Embryonic facial prominence (tissue), 1 donor: ENCODE data around the gene HOXC10.

Experiments
- DNase-seq: peaks from one replicate; pipeline ENCODE4 v3.0.0-alpha.2; 2016; ENCODE audit errors: extremely low spot score

HOXC10 gene

GRCh38 chr12:54029529-54030441 lies 44.8 kb downstream of the HOXC10 start:
- DNase-seq, result no peak

GRCh38 chr12:54030442-54030801 lies 45.5 kb downstream of the HOXC10 start:
- DNase-seq, result no peak

GRCh38 chr12:54030889-54031471 lies 46.0 kb downstream of the HOXC10 start:
- no peak for DNase-seq

GRCh38 chr12:54031480-54031879 lies 46.5 kb downstream of the HOXC10 start:
- DNase-seq, result no peak

- DNase-seq, result no peak
Measured at GRCh38 chr12:54032086-54032619, 47.2 kb downstream of the HOXC10 start.

- DNase-seq, result peak; percentile 31
Measured at GRCh38 chr12:54032627-54033100, 47.7 kb downstream of the HOXC10 start, which contains the start of gene HOXC5. HOXC5 (plus strand) TSS chr12:54033050; CDS start chr12:54033123, 73 bp downstream.

GRCh38 chr12:54033106-54033979 lies 48.4 kb downstream of the HOXC10 start:
- DNase-seq, result no peak

- no peak for DNase-seq
Measured at GRCh38 chr12:54033980-54034784, 49.2 kb downstream of the HOXC10 start.

GRCh38 chr12:54034785-54035310 lies 49.9 kb downstream of the HOXC10 start:
- no peak for DNase-seq

GRCh38 chr12:54035568-54036264 lies 50.8 kb downstream of the HOXC10 start:
- no peak for DNase-seq

GRCh38 chr12:54036620-54037359 lies 51.8 kb downstream of the HOXC10 start:
- DNase-seq, result no peak

- DNase-seq, result no peak
Measured at GRCh38 chr12:54037360-54038283, 52.7 kb downstream of the HOXC10 start.

GRCh38 chr12:54038284-54038870 lies 53.4 kb downstream of the HOXC10 start:
- DNase-seq, result no peak

GRCh38 chr12:54038871-54039414 lies 54.0 kb downstream of the HOXC10 start:
- no peak for DNase-seq

- no peak for DNase-seq
Measured at GRCh38 chr12:54039417-54040147, 54.6 kb downstream of the HOXC10 start.
